Panc1 (cell line): ENCODE results near the gene HELZ.

Experiments
- POLR2AphosphoS5 ChIP-seq: IDR thresholded peaks from 2 replicates; pipeline ENCODE4 v1.6.1; 2012; ENCODE audit warnings: mild to moderate bottlenecking, low read depth, low read length, moderate library complexity
- SIN3A ChIP-seq: IDR thresholded peaks from 2 replicates; pipeline ENCODE4 v1.6.1; 2012; ENCODE audit warnings: low read depth, mild to moderate bottlenecking, low read length, moderate library complexity, borderline replicate concordance; ENCODE audit not compliant: insufficient read depth
- TCF7L2 ChIP-seq: IDR thresholded peaks from 2 replicates; pipeline ENCODE4 v1.6.1; 2011; ENCODE audit warnings: mild to moderate bottlenecking, low read depth, low read length, inconsistent platforms
- TF ChIP-seq, protein P1 (sequence below), 2 experiments: IDR thresholded peaks; 2 replicates each; pipeline ENCODE4 v1.6.1; 2011 to 2012; ENCODE audit warnings: low read depth in 2 of 2, control low read depth in 1 of 2, low read length in 1 of 2, mild to moderate bottlenecking in 1 of 2, moderate library complexity in 1 of 2; ENCODE audit not compliant: insufficient read depth in 1 of 2
- TF ChIP-seq, protein P2 (sequence below): fragments of 450-650 bp; IDR thresholded peaks from 2 replicates; pipeline ENCODE4 v1.5.1; 2017; ENCODE audit warnings: mild to moderate bottlenecking

DNA sequence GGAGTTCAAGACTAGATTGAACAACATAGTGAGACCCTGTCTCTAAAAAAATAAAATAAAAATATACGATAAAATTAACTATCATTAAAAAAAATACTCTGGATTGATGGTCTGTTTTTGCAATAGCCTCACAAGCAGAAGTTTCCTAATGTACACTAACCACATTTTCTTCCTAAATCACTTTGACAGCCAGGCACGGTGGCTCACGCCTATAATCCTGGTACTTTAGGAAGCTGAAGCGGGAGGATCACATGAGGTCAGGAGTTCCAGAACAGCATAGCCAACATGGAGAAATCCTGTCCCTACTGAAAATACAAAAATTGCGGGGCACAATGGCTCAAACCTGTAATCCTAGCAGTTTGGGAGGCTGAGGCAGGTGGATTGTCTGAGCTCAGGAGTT is 64.7 kb downstream of the HELZ start:
- TF ChIP-seq, protein P1, sequence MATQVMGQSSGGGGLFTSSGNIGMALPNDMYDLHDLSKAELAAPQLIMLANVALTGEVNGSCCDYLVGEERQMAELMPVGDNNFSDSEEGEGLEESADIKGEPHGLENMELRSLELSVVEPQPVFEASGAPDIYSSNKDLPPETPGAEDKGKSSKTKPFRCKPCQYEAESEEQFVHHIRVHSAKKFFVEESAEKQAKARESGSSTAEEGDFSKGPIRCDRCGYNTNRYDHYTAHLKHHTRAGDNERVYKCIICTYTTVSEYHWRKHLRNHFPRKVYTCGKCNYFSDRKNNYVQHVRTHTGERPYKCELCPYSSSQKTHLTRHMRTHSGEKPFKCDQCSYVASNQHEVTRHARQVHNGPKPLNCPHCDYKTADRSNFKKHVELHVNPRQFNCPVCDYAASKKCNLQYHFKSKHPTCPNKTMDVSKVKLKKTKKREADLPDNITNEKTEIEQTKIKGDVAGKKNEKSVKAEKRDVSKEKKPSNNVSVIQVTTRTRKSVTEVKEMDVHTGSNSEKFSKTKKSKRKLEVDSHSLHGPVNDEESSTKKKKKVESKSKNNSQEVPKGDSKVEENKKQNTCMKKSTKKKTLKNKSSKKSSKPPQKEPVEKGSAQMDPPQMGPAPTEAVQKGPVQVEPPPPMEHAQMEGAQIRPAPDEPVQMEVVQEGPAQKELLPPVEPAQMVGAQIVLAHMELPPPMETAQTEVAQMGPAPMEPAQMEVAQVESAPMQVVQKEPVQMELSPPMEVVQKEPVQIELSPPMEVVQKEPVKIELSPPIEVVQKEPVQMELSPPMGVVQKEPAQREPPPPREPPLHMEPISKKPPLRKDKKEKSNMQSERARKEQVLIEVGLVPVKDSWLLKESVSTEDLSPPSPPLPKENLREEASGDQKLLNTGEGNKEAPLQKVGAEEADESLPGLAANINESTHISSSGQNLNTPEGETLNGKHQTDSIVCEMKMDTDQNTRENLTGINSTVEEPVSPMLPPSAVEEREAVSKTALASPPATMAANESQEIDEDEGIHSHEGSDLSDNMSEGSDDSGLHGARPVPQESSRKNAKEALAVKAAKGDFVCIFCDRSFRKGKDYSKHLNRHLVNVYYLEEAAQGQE (IDR thresholded peaks at IDR 0.05; ENCODE audit: insufficient read depth in 1 of 2, low read depth in 2 of 2, low read length in 1 of 2): no peak
- no peak for TF ChIP-seq POLR2AphosphoS5
- no peak for TF ChIP-seq TCF7L2
- TF ChIP-seq, protein P2, sequence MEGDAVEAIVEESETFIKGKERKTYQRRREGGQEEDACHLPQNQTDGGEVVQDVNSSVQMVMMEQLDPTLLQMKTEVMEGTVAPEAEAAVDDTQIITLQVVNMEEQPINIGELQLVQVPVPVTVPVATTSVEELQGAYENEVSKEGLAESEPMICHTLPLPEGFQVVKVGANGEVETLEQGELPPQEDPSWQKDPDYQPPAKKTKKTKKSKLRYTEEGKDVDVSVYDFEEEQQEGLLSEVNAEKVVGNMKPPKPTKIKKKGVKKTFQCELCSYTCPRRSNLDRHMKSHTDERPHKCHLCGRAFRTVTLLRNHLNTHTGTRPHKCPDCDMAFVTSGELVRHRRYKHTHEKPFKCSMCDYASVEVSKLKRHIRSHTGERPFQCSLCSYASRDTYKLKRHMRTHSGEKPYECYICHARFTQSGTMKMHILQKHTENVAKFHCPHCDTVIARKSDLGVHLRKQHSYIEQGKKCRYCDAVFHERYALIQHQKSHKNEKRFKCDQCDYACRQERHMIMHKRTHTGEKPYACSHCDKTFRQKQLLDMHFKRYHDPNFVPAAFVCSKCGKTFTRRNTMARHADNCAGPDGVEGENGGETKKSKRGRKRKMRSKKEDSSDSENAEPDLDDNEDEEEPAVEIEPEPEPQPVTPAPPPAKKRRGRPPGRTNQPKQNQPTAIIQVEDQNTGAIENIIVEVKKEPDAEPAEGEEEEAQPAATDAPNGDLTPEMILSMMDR: no peak
- no peak for TF ChIP-seq SIN3A
